Measurements from ENCODE around the gene NPPB. TPM values are rescaled to one million over a fixed set of nuclear protein-coding genes. Genes with fewer than 3 reads are reported as not detected.

The NPPB gene
- total RNA-seq, 1 experiment from 2014 or later, result not detected

DNA sequence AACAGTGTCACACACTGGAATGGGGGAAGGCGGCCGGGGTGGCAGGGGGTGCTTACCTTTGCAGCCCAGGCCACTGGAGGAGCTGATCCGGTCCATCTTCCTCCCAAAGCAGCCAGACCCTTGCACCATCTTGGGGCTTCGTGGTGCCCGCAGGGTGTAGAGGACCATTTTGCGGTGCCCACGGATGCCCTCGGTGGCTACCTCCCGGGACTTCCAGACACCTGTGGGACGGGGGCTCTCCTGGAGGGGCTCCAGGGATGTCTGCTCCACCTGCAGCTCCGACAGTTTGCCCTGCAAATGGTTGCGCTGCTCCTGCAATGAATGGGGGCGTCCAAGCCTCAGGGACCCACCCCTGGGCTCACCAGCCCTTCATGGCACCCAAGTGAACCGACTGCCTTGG lies 587 bp downstream of the NPPB start:
- H3K4me1 Mint-ChIP-seq, result no peaks in the 10 kb centered on the region
- no peak overlapping the region for H3K27ac Mint-ChIP-seq
- TF ChIP-seq ZNF423 (CRISPR knock-in tag; IDR thresholded peaks at IDR 0.05) (no peak), NR2C2 (CRISPR knock-in tag; IDR thresholded peaks at IDR 0.05) (no peak), ZNF232 (CRISPR knock-in tag; IDR thresholded peaks at IDR 0.05) (no peak), ZNF219 (CRISPR knock-in tag; IDR thresholded peaks at IDR 0.05; ENCODE audit: borderline replicate concordance) (no peak), ESRRA (CRISPR knock-in tag; IDR thresholded peaks at IDR 0.05; ENCODE audit: borderline replicate concordance) (no peak), SOX15 (CRISPR knock-in tag; IDR thresholded peaks at IDR 0.05) (no peak), FOXP1 (CRISPR knock-in tag; IDR thresholded peaks at IDR 0.05; ENCODE audit: borderline replicate concordance) (no peak), ZNF138 (CRISPR knock-in tag; conservative IDR thresholded peaks at IDR 0.05) (no peak), NR1H2 (CRISPR knock-in tag; IDR thresholded peaks at IDR 0.05) (no peak), NR3C1 (CRISPR knock-in tag; conservative IDR thresholded peaks at IDR 0.05; ENCODE audit: low read depth) (no peak), FOXK1 (CRISPR knock-in tag; IDR thresholded peaks at IDR 0.05) (no peak)
- TF ChIP-seq, protein P1, sequence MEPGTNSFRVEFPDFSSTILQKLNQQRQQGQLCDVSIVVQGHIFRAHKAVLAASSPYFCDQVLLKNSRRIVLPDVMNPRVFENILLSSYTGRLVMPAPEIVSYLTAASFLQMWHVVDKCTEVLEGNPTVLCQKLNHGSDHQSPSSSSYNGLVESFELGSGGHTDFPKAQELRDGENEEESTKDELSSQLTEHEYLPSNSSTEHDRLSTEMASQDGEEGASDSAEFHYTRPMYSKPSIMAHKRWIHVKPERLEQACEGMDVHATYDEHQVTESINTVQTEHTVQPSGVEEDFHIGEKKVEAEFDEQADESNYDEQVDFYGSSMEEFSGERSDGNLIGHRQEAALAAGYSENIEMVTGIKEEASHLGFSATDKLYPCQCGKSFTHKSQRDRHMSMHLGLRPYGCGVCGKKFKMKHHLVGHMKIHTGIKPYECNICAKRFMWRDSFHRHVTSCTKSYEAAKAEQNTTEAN (CRISPR knock-in tag; IDR thresholded peaks at IDR 0.05), result no peak
- TF ChIP-seq, protein P2, sequence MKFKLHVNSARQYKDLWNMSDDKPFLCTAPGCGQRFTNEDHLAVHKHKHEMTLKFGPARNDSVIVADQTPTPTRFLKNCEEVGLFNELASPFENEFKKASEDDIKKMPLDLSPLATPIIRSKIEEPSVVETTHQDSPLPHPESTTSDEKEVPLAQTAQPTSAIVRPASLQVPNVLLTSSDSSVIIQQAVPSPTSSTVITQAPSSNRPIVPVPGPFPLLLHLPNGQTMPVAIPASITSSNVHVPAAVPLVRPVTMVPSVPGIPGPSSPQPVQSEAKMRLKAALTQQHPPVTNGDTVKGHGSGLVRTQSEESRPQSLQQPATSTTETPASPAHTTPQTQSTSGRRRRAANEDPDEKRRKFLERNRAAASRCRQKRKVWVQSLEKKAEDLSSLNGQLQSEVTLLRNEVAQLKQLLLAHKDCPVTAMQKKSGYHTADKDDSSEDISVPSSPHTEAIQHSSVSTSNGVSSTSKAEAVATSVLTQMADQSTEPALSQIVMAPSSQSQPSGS (CRISPR knock-in tag; IDR thresholded peaks at IDR 0.05; ENCODE audit: borderline replicate concordance, low read depth), result no peak
- TF ChIP-seq, protein P3, sequence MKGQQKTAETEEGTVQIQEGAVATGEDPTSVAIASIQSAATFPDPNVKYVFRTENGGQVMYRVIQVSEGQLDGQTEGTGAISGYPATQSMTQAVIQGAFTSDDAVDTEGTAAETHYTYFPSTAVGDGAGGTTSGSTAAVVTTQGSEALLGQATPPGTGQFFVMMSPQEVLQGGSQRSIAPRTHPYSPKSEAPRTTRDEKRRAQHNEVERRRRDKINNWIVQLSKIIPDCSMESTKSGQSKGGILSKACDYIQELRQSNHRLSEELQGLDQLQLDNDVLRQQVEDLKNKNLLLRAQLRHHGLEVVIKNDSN (CRISPR knock-in tag; IDR thresholded peaks at IDR 0.05), result no peak
- TF ChIP-seq, protein P4, sequence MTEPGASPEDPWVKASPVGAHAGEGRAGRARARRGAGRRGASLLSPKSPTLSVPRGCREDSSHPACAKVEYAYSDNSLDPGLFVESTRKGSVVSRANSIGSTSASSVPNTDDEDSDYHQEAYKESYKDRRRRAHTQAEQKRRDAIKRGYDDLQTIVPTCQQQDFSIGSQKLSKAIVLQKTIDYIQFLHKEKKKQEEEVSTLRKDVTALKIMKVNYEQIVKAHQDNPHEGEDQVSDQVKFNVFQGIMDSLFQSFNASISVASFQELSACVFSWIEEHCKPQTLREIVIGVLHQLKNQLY (CRISPR knock-in tag; IDR thresholded peaks at IDR 0.05), result no peak
- TF ChIP-seq, protein P5, sequence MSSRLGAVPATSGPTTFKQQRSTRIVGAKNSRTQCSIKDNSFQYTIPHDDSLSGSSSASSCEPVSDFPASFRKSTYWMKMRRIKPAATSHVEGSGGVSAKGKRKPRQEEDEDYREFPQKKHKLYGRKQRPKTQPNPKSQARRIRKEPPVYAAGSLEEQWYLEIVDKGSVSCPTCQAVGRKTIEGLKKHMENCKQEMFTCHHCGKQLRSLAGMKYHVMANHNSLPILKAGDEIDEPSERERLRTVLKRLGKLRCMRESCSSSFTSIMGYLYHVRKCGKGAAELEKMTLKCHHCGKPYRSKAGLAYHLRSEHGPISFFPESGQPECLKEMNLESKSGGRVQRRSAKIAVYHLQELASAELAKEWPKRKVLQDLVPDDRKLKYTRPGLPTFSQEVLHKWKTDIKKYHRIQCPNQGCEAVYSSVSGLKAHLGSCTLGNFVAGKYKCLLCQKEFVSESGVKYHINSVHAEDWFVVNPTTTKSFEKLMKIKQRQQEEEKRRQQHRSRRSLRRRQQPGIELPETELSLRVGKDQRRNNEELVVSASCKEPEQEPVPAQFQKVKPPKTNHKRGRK (CRISPR knock-in tag; IDR thresholded peaks at IDR 0.05; ENCODE audit: borderline replicate concordance), result no peak
- DNase-seq (ENCODE audit: low spot score), result no peak
- ATAC-seq, result no peak
- no peaks in the 10 kb centered on the region for H3K36me3 Mint-ChIP-seq
- CTCF ChIA-PET, result interaction anchor here (1.0 to 1.5 kb wide), 5 partner anchors 17 to 30 kb away, joined by 3 to 11 read pairs (median 4); no protein-coding TSS in a partner anchor
- H3K4me3 Mint-ChIP-seq, result no peak overlapping the region
- peaks cover 46% of the 10 kb centered on the region for H3K27me3 Mint-ChIP-seq (ENCODE audit: low read depth)
- no peaks in the 10 kb centered on the region for H3K9me3 Mint-ChIP-seq
- POLR2A ChIA-PET, result no interaction called here

DNA sequence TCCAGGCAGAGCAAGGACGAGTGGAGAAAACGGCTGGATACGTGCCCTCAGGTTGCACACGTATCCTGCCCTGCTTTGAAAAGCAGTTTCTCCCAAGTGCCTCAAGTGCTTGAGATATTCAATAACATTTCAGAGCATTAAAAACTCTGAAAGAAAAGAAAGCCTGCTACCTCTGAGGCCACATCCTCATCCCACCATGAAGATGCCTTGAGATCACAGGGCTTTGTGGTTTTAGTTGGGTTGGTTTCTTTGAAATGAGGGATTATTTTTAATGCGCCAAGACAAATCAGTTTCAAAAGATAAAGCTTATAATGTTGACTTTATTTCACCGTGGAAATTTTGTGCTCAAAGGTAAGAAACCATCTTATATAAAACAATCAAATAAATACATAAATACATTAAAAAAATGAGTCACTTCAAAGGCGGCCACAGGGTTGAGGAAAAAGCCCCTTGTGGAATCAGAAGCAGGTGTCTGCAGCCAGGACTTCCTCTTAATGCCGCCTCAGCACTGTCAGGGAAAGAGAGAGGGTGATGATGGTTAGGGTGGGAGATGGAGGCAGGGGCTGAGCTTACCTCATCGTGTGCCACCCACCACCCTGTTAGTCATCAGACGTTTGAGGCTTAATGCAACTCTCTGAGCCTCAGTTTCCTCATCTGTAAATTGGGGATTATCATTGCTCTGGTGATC lies 1.4 kb downstream of the NPPB start:
- Mint-ChIP-seq H3K4me1 (no peaks in the 10 kb centered on the region), H3K27me3 (ENCODE audit: low read depth) (peaks cover 46% of the 10 kb centered on the region), H3K9me3 (no peaks in the 10 kb centered on the region), H3K4me3 (no peak overlapping the region), H3K27ac (no peak overlapping the region), H3K36me3 (no peaks in the 10 kb centered on the region)
- TF ChIP-seq, protein P3 (CRISPR knock-in tag; IDR thresholded peaks at IDR 0.05), result no peak
- no peak for TF ChIP-seq FOXK1 (CRISPR knock-in tag; IDR thresholded peaks at IDR 0.05)
- TF ChIP-seq TEAD1 (CRISPR knock-in tag; IDR thresholded peaks at IDR 0.05), result no peak
- TF ChIP-seq, protein P6, sequence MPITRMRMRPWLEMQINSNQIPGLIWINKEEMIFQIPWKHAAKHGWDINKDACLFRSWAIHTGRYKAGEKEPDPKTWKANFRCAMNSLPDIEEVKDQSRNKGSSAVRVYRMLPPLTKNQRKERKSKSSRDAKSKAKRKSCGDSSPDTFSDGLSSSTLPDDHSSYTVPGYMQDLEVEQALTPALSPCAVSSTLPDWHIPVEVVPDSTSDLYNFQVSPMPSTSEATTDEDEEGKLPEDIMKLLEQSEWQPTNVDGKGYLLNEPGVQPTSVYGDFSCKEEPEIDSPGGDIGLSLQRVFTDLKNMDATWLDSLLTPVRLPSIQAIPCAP (CRISPR knock-in tag; IDR thresholded peaks at IDR 0.05), result no peak
- TF ChIP-seq KAT7 (CRISPR knock-in tag; IDR thresholded peaks at IDR 0.05; ENCODE audit: borderline replicate concordance), result no peak
- POLR2A ChIA-PET, result no interaction called here
- no peak for DNase-seq (ENCODE audit: low spot score)
- CTCF ChIA-PET, result interaction anchor here (0.9 to 1.4 kb wide), 2 partner anchors 19 to 72 kb away, joined by 3 read pairs; no protein-coding TSS in a partner anchor
- no peak for ATAC-seq

All from WTC11 (cell line).